ENCODE measurements around the gene TNNI3K. TPM values are rescaled to one million over a fixed set of nuclear protein-coding genes. Genes with fewer than 3 reads are reported as not detected.

Gene TNNI3K
- total and polyA plus RNA-seq, 10 of the 15 experiments (the other 5 are each of a cell fraction or from before 2014, with no cell fraction given): 0.14 to 1.6 (median 0.44) TPM; not detected in 4

GRCh38 chr1:74455390-74455789 is 220.2 kb downstream of the TNNI3K start:
- no peaks in the 10 kb centered on the region for H3K27me3 ChIP-seq (replicated peaks in 1 of 2; ENCODE audit: control insufficient read depth in 2 of 2, insufficient read depth in 2 of 2, low read length in 1 of 2)
- no TSS peak for BruUV-seq (replicated peaks)
- no peaks in the 10 kb centered on the region for H3K9me3 ChIP-seq (replicated peaks; ENCODE audit: control insufficient read depth, insufficient read depth, low read length)
- H3K9ac ChIP-seq (ENCODE audit: control insufficient read depth, insufficient read depth, low read length): no peak overlapping the region
- TF ChIP-seq SPI1 (IDR thresholded peaks at IDR 0.05; ENCODE audit: borderline replicate concordance, insufficient read depth, low read depth, low read length) (no peak), EGR1 (IDR thresholded peaks at IDR 0.05; ENCODE audit: borderline replicate concordance in 1 of 2, low read depth in 2 of 2, low read length in 2 of 2) (no peak), YBX1 (IDR thresholded peaks at IDR 0.05) (no peak)
- H3K4me3 ChIP-seq: no peak overlapping the region
- CTCF ChIA-PET: no interaction called here
- RAD21 ChIA-PET (ENCODE audit: unreplicated experiment): no interaction called here
- POLR2A ChIA-PET: no interaction called here
- no peaks in the 10 kb centered on the region for H3K4me1 ChIP-seq (ENCODE audit: control insufficient read depth, insufficient read depth, low read length)
- SMC1A ChIA-PET (ENCODE audit: uncharacterized antibody, unreplicated experiment): no interaction called here
- no peak for ATAC-seq
- no peaks in the 10 kb centered on the region for H3K36me3 ChIP-seq (ENCODE audit: control insufficient read depth in 2 of 2, insufficient read depth in 2 of 2, low read length in 1 of 2)
- no peak overlapping the region for H2AFZ ChIP-seq (ENCODE audit: control insufficient read depth, low read depth, low read length)
- H3K27ac ChIP-seq (ENCODE audit: control insufficient read depth, insufficient read depth): no peak overlapping the region
- H3K79me2 ChIP-seq (ENCODE audit: control insufficient read depth, insufficient read depth, low read length): no peaks in the 10 kb centered on the region
- no peak overlapping the region for H3K4me2 ChIP-seq (ENCODE audit: control insufficient read depth, insufficient read depth)
- no peak for FAIRE-seq
- intact Hi-C loops (cut with micrococcal nuclease; ENCODE audit: unreplicated experiment): no loop called here
- no peak for DNase-seq (ENCODE audit: low read depth, low spot score)
- in situ Hi-C loops (cut with MboI): loop anchor here (25.0 kb wide), 1 partner anchor 618 kb away; no protein-coding TSS in a partner anchor
- H4K20me1 ChIP-seq (ENCODE audit: control insufficient read depth, insufficient read depth): no peaks in the 10 kb centered on the region

- intact Hi-C loops (cut with micrococcal nuclease; ENCODE audit: unreplicated experiment) (no loop called here), in situ Hi-C loops (cut with MboI) (loop anchor here (25.0 kb wide), 1 partner anchor 620 kb away; no protein-coding TSS in a partner anchor)
- Histone ChIP-seq H2AFZ (ENCODE audit: control insufficient read depth, low read depth, low read length) (no peak overlapping the region), H3K79me2 (ENCODE audit: control insufficient read depth, insufficient read depth, low read length) (no peaks in the 10 kb centered on the region), H3K36me3 (ENCODE audit: control insufficient read depth in 2 of 2, insufficient read depth in 2 of 2, low read length in 1 of 2) (no peaks in the 10 kb centered on the region), H3K4me3 (no peak overlapping the region), H3K27me3 (replicated peaks in 1 of 2; ENCODE audit: control insufficient read depth in 2 of 2, insufficient read depth in 2 of 2, low read length in 1 of 2) (no peaks in the 10 kb centered on the region), H4K20me1 (ENCODE audit: control insufficient read depth, insufficient read depth) (no peaks in the 10 kb centered on the region), H3K4me1 (ENCODE audit: control insufficient read depth, insufficient read depth, low read length) (no peaks in the 10 kb centered on the region), H3K4me2 (ENCODE audit: control insufficient read depth, insufficient read depth) (no peak overlapping the region), H3K27ac (ENCODE audit: control insufficient read depth, insufficient read depth) (no peak overlapping the region), H3K9ac (ENCODE audit: control insufficient read depth, insufficient read depth, low read length) (no peak overlapping the region), H3K9me3 (replicated peaks; ENCODE audit: control insufficient read depth, insufficient read depth, low read length) (no peaks in the 10 kb centered on the region)
- ChIA-PET CTCF (interaction anchor here (0.7 kb wide), 1 partner anchor 232 kb away, joined by 3 read pairs; no protein-coding TSS in a partner anchor), RAD21 (ENCODE audit: unreplicated experiment) (no interaction called here), POLR2A (no interaction called here), SMC1A (ENCODE audit: uncharacterized antibody, unreplicated experiment) (interaction anchor here (0.9 to 1.2 kb wide), 2 partner anchors 9 to 276 kb away, joined by 3 read pairs; partner anchors contain the start of gene TYW3)
- DNase-seq (ENCODE audit: low read depth, low spot score): no peak
- ATAC-seq: no peak
- WGBS (ENCODE audit: insufficient coverage, insufficient replicate concordance, low lambda C conversion rate, missing lambda C conversion rate): 32% methylated on average over 2 of the region's 2 CpGs
- FAIRE-seq: no peak
- BruUV-seq (replicated peaks): no TSS peak
- no peak for TF ChIP-seq NKRF (conservative IDR thresholded peaks at IDR 0.05)
- no peak for TF ChIP-seq TBL1XR1 (IDR thresholded peaks at IDR 0.05; ENCODE audit: low read depth, low read length)
- no peak for TF ChIP-seq ZBTB4 (CRISPR knock-in tag; IDR thresholded peaks at IDR 0.05)
- no peak for TF ChIP-seq MEF2A (IDR thresholded peaks at IDR 0.05; ENCODE audit: insufficient read depth, low read depth, low read length)
- no peak for TF ChIP-seq NBN (IDR thresholded peaks at IDR 0.05)
- no peak for TF ChIP-seq GATAD2B (conservative IDR thresholded peaks at IDR 0.05; ENCODE audit: low read depth)
- no peak for TF ChIP-seq SIN3A (IDR thresholded peaks at IDR 0.05; ENCODE audit: low read depth, low read length)
- TF ChIP-seq JUNB (IDR thresholded peaks at IDR 0.05): no peak
These were observed 222.1 kb downstream of the TNNI3K start for GRCh38 chr1:74457253-74457652.

Measured in GM12878 (cell line).